T-helper 2 cell (primary cell): ENCODE data around the gene OR10AD1.
"Not testable (repeated sequence)": the region's sequence is repeated elsewhere in the genome, so short reads cannot be mapped to it uniquely, and the experiment has no call there.

ENCODE experiments used
- DNase-seq, 5 experiments: peaks; one replicate each; pipeline versions ENCODE4 v3.0.0 to v3.0.0-alpha.2; 2012 to 2022
- total RNA-seq, 2 donors: gene quantifications; one replicate each; lab custom pipeline; 2026; lab: John Stamatoyannopoulos, UW

OR10AD1 gene, protein sequence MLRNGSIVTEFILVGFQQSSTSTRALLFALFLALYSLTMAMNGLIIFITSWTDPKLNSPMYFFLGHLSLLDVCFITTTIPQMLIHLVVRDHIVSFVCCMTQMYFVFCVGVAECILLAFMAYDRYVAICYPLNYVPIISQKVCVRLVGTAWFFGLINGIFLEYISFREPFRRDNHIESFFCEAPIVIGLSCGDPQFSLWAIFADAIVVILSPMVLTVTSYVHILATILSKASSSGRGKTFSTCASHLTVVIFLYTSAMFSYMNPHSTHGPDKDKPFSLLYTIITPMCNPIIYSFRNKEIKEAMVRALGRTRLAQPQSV
- 0 reads per million in 2 donors for total RNA-seq

GRCh38 chr12:48203192-48203591 lies at the start of gene OR10AD1:
TSS of gene OR10AD1 (minus strand) at chr12:48203292. CDS start at chr12:48203292, 0 bp downstream.
- no peak for DNase-seq

GRCh38 chr12:48247181-48247966 lies 44.3 kb upstream of the OR10AD1 start:
- DNase-seq, result no peak

DNA sequence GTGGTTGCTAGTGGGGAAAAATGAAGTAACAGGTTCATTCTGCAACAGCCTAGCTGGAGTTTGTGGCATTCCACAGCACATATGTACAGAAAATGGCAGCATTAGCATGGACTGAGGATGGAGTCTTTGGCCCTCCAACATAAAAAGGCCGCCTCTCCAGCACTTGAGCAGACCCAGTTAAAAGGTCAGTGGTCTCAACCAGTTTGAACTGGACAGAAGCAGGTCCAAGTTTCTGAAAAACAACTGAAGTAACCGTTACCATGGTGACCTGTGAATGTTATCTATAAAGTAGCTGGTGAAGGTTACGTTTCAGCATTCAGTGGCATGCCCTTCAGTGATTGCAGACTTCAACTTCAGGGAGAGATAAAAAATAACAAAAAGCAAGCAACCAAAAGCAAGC lies 34.1 kb upstream of the OR10AD1 start:
- DNase-seq, result no peak

DNA sequence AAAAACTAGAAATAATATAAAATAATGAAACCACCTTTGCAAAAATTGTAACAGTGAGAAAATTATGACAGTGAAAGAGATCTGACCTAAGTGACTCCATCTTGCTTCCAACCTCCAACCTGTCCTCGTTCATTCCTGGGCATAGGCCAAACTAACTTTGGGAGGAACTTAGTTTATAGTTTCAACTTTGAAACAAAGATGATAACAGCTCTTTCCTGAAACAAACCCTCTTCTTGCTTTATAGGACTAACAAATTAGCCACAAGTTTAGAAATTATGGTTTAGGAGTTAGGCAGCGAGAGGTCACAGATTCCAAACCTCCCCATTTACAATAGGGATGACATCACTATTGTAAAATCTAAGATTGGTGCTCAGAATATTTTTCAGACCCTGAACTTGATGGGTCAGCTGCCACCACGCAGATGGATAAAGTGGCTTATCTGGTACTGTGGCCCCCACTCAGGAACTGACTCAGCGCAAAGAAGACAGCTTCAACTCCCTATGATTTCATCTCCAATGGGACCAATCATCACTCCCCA lies 32.8 kb upstream of the OR10AD1 start:
- DNase-seq, result no peak

DNA sequence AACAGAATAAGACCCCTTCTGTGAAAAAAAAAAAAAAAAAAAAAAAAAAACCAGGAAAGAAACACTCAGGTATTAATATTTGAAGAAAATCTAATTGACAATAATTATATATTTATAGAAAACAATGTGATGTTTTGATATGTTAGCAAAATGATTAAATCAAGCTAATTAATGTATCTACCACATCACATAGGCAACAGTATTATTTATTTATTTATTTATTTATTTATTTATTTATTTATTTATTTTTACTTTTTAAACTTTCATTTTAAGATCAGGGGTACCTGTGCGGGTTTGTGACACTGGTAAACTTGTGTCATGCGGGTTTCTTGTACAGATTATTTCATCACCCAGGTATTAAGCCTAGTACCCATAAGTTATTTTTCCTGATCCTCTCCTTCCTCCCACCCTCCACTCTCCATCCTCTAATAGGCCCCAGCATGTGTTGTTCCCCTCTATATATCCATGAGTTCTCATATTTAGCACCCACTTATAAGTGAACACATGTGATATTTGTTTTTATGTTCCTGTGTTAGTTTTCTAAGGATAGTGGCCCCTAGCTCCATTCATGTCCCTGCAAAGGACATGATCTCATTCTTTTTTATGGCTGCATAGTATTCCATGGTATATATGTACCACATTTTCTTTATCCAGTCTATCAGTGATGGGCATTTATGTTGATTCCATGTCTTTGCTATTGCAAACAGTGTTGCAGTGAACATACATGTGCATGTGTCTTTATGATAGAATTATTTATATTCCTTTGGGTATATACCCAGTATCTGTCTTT lies 28.3 kb upstream of the OR10AD1 start:
- not testable (repeated sequence) for DNase-seq

GRCh38 chr12:48224533-48224932 lies 21.4 kb upstream of the OR10AD1 start:
- DNase-seq, result not testable (repeated sequence)

GRCh38 chr12:48221645-48222044 lies 18.6 kb upstream of the OR10AD1 start:
- DNase-seq, result no peak

- no peak for DNase-seq
Measured at GRCh38 chr12:48220701-48221100, 17.6 kb upstream of the OR10AD1 start.

GRCh38 chr12:48219631-48220030 lies 16.5 kb upstream of the OR10AD1 start:
- no peak for DNase-seq

GRCh38 chr12:48216785-48217184 lies 13.7 kb upstream of the OR10AD1 start:
- DNase-seq, result no peak

DNA sequence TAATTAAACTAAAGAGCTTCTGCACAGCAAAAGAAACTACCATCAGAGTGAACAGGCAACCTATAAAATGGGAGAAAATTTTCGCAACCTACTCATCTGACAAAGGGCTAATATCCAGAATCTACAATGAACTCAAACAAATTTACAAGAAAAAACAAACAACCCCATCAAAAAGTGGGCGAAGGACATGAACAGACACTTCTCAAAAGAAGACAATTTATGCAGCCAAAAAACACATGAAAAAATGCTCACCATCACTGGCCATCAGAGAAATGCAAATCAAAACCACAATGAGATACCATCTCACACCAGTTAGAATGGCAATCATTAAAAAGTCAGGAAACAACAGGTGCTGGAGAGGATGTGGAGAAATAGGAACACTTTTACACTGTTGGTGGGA lies 6.4 kb upstream of the OR10AD1 start:
- not testable (repeated sequence) for DNase-seq

DNA sequence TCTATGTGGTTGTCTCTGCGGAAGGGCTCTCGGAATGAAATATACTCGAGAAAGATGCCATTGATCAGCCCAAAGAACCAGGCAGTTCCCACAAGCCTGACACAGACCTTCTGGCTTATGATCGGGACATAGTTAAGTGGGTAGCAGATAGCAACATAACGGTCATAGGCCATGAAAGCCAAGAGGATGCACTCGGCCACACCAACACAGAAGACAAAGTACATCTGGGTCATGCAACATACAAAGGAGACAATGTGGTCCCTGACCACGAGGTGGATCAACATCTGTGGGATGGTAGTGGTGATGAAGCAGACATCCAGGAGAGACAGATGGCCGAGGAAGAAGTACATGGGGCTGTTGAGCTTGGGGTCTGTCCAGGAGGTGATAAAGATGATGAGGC lies 326 bp downstream of the OR10AD1 start:
- no peak for DNase-seq

GRCh38 chr12:48201516-48201915 lies 1.6 kb downstream of the OR10AD1 start:
- DNase-seq, result no peak

DNA sequence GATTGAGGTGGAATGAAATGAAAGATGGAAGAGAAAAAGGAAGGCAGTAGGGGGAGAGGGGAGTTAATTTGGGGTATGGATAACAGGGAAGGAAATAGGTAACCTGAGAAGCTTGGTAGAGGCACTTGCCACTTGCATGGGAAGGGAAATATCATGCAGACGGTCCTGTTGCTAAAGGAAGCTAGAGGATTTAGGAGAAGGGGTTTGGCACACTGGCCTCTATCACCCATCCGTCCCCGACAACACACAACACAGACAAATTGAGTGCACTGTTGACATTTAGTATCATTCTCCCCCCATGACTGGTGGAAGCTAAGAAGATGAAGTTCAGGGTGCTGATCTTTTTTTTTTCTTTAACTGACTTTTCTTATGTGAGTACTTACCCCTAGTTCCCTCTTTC lies 2.0 kb downstream of the OR10AD1 start:
- no peak for DNase-seq

DNA sequence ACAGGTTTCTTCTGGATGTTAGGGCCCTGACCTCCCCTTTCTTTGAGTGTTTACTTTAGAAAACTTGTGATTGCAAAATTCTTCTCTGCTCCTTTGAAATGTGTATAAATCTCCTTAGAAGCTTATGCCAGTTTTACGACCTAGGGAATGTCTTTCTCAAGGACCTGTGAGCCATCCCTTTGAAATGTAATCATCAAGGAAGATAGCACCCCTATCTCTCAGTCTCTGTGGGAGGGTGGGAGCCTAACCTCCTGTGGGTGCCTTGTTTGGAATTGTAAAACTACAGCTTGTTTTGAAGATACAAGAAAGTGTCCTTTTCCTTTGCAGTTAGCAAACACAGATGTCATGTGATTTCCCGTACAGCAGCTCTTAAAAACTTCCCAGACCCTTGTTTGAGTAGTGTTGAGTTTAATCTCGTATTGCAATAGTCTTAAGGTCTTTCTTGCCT lies 3.3 kb downstream of the OR10AD1 start:
- no peak for DNase-seq

DNA sequence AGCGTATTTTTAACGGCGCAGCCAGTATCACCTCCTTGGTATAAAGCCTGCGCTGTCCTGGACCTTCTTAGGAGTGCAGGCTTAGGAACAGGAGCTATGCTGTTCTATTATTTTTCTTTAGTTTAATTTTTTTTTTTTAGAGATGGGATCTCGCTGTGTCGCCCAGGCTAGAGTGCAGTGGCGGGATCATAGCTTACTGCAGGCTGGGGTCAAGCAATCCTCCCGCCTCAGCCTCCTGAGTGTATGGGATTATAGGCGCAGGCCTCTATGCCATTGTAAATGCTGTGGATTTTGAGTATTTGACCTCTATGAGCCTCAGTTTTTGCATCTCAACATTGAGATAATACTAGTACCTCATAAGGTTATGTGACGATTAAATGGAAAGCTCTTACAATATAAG lies 4.1 kb downstream of the OR10AD1 start:
- DNase-seq, result no peak

DNA sequence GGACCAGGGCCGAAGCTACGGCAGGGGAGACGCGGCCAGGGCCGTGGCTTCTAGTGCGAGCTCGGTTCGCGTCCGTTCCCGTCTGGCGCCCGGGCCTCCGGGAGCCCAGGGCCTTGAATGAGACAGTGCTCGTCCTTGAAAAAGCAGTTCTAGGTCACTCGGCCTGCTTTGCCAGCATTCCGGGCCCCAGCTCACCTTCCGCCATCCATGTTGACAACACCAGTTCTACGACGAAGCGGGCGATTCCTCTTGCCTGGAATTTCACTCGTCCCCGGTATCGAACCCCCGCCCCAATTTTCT lies 4.5 kb downstream of the OR10AD1 start:
- DNase-seq, result peak in 1 of 5 experiments; percentile 38

DNA sequence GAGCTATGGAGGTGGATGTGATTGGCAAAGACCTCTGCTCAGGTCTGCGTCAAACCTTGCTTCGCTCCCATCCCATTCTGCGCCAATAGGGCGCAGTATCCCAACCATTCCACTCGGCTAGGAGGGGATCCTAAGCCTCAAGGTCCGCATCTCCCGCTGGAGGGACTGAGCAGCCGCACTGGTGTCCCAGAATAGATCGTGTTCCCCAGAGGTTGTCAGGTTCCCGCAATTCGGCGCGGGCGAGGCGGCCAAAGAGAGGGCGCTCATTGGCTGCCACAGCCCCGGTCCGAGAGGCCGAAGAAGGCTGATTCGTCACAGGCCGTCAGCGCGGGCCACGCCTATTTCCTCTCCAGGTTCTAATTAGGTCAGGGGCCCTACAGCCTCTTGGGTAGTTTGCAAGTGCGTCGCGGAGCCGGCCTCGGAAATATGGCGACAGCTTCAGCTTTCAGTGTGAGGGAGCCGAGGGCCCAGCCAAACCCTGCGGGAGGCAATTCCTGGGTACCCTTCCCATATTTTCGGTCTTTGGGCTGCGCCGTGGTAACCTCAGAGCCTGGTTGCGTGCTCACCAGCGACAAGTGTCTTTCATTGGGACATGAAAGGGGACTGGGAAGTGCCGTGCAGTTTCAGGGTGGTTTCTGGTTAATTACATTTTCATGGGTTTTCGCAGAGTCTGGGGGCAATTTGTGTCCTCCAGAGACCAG lies 5.0 kb downstream of the OR10AD1 start:
- peak; percentile 70 to 96 (median 84) for DNase-seq

DNA sequence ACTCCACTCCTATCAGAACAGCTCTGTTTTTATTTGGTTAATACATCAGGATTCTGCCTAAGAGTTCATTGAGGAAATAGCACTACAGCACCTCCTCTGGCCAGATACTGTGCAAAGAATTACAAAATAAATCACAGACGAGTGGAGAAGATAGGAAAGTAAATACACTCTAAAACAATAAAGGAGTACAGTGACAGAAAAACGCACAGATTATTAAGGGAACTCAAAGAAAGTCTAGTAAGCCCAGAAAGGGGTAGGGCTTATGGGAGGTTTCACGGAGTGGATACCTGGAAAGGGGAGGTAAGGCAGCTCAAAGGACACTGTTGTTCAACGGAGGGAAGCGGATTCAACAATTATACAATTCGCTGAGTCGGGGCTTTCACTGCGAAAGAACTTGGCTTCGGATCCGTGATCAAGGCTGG lies 5.5 kb downstream of the OR10AD1 start:
- peak in 2 of 5 experiments; percentile 35 to 55 for DNase-seq

GRCh38 chr12:48194799-48195201 lies 8.3 kb downstream of the OR10AD1 start:
- DNase-seq, result no peak

GRCh38 chr12:48193623-48194022 lies 9.5 kb downstream of the OR10AD1 start:
- DNase-seq, result no peak

- no peak for DNase-seq
Measured at GRCh38 chr12:48192861-48193260, 10.2 kb downstream of the OR10AD1 start.
